Upper lobe of right lung (tissue), 1 donor: ENCODE data around the gene FAM174C. TPM values are rescaled to one million over a fixed set of nuclear protein-coding genes. Genes with fewer than 3 reads are reported as not detected.

Experiments used
- ATAC-seq: fragments of 200-7000 bp; cut with Tn5 transposase; one replicate; pipeline ENCODE4 v1.9.1; 2020; ENCODE audit warnings: mild to moderate bottlenecking, moderate library complexity
- DNase-seq: peaks from one replicate; pipeline ENCODE4 v3.0.0-alpha.2; 2020
- H3K27ac ChIP-seq: fragments of 200-600 bp; one replicate; pipeline ENCODE4 v1.8.0; 2022
- H3K27me3 ChIP-seq: fragments of 200-600 bp; one replicate; pipeline ENCODE4 v1.8.0; 2022; ENCODE audit warnings: mild to moderate bottlenecking
- H3K36me3 ChIP-seq: fragments of 200-600 bp; one replicate; pipeline ENCODE4 v1.8.0; 2022
- H3K4me1 ChIP-seq: fragments of 200-600 bp; one replicate; pipeline ENCODE4 v1.8.0; 2022
- H3K4me3 ChIP-seq: fragments of 200-600 bp; one replicate; pipeline ENCODE4 v1.8.0; 2022; ENCODE audit warnings: mild to moderate bottlenecking
- H3K9me3 ChIP-seq: fragments of 200-600 bp; one replicate; pipeline ENCODE4 v1.8.0; 2022
- CTCF ChIP-seq: fragments of 200-600 bp; IDR thresholded peaks from one replicate; pipeline ENCODE4 v1.8.0; 2022; ENCODE audit warnings: antibody characterized with exemption
- intact Hi-C: fragments of 100-400 bp; cut with DNase I; formaldehyde crosslinking; loops from one replicate; pipeline ENCODE4 v1.11.0; 2022
- total RNA-seq: library from RNA; stranded (reverse); fragmentation: NEBNext Ultra II Directional; extraction: Animal tissue kit (Norgen Biotek cat#: 25700); gene quantifications from one replicate; pipeline ENCODE4 v1.2.1, GENCODE V29; 2021
- donor health status: DM: no; HTN: yes; CAD: no; lungs with severe emphysema.

FAM174C gene
- total RNA-seq, 1 donor from 2014 or later = 41.4 TPM

DNA sequence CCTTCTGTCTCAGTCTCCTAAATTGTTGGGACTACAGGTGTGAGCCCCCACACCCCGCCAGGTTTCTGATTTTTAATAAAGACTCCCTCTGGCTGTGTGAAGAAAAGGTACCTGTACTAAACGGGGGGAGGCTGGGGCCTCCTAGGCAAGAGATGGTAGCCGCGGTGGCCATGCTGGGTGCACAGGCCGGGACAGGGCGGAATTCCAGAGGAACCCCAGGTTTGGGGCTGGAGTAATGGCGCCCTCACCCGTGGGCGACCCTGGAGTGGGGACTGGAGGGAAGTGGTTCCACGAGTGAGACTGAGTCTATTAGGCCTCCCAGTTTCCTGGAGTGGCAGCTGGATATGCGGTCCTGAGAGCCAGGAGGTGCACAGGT is 35.9 kb upstream of the FAM174C start:
- H3K36me3 ChIP-seq = no peaks in the 10 kb centered on the region
- ATAC-seq (no peak), DNase-seq (no peak)
- H3K27me3 ChIP-seq = no peaks in the 10 kb centered on the region
- no peaks in the 10 kb centered on the region for H3K9me3 ChIP-seq
- H3K4me1 ChIP-seq = peaks cover 40% of the 10 kb centered on the region
- intact Hi-C loops = no loop called here
- H3K4me3 ChIP-seq = no peak overlapping the region
- TF ChIP-seq CTCF = no peak
- H3K27ac ChIP-seq = peak overlapping the region; percentile 74

DNA sequence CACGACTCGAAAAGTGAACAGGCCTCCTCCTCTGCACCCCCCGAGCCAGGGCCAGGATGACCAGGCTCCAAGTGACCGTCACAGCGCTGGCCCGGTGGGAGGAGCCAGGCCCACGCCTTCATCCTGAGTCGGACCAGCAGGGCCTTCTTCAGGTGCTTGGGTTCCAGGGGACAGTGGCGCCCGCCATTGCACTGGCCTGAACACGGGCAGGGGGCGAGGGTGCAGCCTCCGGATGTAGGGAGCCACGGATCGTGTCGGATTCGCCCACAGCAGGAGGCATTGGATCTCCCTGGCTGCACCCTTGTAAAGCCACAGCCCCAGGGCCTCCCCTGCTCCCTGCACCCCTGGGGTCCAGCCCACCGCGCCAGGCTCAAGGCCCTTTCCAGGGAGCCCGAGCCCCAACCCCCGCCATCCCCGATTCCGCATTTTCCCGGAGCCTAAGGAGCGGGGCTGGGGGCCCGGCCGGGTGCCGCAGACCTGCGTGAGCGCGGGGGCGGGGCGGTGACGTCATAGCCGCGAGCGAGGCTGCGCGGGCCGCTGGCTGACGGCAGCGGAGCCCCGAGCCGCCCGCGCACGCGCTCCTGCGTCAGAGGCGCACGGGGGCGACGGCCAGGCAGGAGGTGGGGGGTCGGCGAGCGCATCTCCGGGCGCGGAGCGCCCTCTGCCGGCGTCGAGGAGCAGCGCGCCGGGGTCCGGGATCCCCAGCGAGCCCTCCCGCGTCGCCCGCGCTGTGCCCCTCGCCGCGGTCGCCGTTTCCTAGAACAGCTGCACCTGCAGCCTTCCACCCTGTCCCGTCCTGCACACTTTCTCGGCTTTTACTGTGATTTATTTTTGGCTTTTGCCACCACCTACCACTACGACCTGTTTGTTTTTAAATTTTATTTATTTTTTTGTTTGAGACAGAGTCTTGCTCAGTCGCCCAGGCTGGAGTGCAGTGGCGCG is 35.3 kb upstream of the FAM174C start:
- Histone ChIP-seq H3K27me3 (no peaks in the 10 kb centered on the region), H3K4me1 (peaks cover 47% of the 10 kb centered on the region), H3K4me3 (peak overlapping the region; percentile 88), H3K9me3 (no peaks in the 10 kb centered on the region), H3K36me3 (no peaks in the 10 kb centered on the region), H3K27ac (peak overlapping the region; percentile 74)
- DNase-seq = peak; percentile 93
- peak; percentile 89 for TF ChIP-seq CTCF
- peak; percentile 66 for ATAC-seq
- intact Hi-C loops = no loop called here

DNA sequence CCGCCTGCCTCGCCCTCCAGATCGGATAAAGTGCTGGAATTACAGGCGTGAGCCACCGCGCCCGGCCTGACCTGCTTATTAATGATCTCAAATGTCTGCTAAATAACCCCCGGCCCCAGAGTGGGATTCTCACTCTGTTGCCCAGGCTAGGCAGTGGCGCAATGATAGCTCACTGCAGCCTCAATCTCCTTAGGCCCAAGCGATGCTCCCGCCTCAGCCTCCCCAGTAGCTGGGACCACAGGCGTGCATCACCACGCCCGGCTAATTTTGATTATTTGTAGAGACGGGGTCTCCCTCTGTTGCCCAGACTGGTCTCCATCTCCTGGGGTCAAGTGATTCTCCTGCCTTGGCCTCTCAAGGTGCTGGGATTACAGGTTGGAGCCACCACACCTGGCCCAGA is 34.4 kb upstream of the FAM174C start:
- intact Hi-C loops = no loop called here
- DNase-seq = no peak
- peaks cover 55% of the 10 kb centered on the region for H3K4me1 ChIP-seq

GRCh38 chr19:1241417-1242095 is 33.8 kb upstream of the FAM174C start, which contains the start of gene ATP5F1D:
Gene ATP5F1D, plus strand, starts transcription at chr19:1241751. Its CDS starts 100 bp downstream, at chr19:1241851.
- intact Hi-C loops = no loop called here
- H3K27ac ChIP-seq = peak within 1 kb of the TSS; percentile 86

More for the DNA sequence above, 34.4 kb upstream of the FAM174C start:
- no peaks in the 10 kb centered on the region for H3K9me3 ChIP-seq
- no peaks in the 10 kb centered on the region for H3K36me3 ChIP-seq
- no peak for TF ChIP-seq CTCF
- no peaks in the 10 kb centered on the region for H3K27me3 ChIP-seq
- H3K4me3 ChIP-seq = peak overlapping the region; percentile 88
- ATAC-seq = no peak
- H3K27ac ChIP-seq = no peak overlapping the region

More at GRCh38 chr19:1241417-1242095, 33.8 kb upstream of the FAM174C start, which contains the start of gene ATP5F1D:
- DNase-seq (peak; percentile 98), ATAC-seq (peak; percentile 78)
- no peaks in the 10 kb centered on the region for H3K9me3 ChIP-seq
- TF ChIP-seq CTCF = no peak
- H3K36me3 ChIP-seq = no peaks in the 10 kb centered on the region
- H3K27me3 ChIP-seq = no peaks in the 10 kb centered on the region
- peak within 1 kb of the TSS; percentile 88 for H3K4me3 ChIP-seq
- peaks cover 56% of the 10 kb centered on the region for H3K4me1 ChIP-seq
